WTC11 (cell line): Measurements from ENCODE around the gene FUCA1.

Experiments used
- CREB1 ChIP-seq: sonication (generic); formaldehyde crosslinking; IDR thresholded peaks from 2 replicates; pipeline ENCODE4 v1.8.0; 2023; ENCODE audit warnings: mild to moderate bottlenecking, missing genetic modification reagents
- ESRRA ChIP-seq: sonication (generic); formaldehyde crosslinking; IDR thresholded peaks from 2 replicates; pipeline ENCODE4 v1.8.1; 2022; ENCODE audit warnings: mild to moderate bottlenecking, missing genetic modification reagents, borderline replicate concordance
- FOXJ3 ChIP-seq: sonication (generic); formaldehyde crosslinking; IDR thresholded peaks from 2 replicates; pipeline ENCODE4 v1.9.0; 2021; ENCODE audit warnings: missing genetic modification reagents, mild to moderate bottlenecking, borderline replicate concordance
- FOXP1 ChIP-seq: sonication (generic); formaldehyde crosslinking; IDR thresholded peaks from 2 replicates; pipeline ENCODE4 v1.8.0; 2022; ENCODE audit warnings: missing genetic modification reagents, mild to moderate bottlenecking, moderate library complexity, borderline replicate concordance
- NR1H2 ChIP-seq: sonication (generic); formaldehyde crosslinking; IDR thresholded peaks from 2 replicates; pipeline ENCODE4 v1.9.0; 2021; ENCODE audit warnings: mild to moderate bottlenecking, moderate library complexity, missing genetic modification reagents
- SP1 ChIP-seq: sonication (generic); formaldehyde crosslinking; conservative IDR thresholded peaks from 2 replicates; pipeline ENCODE4 v1.8.1; 2022; ENCODE audit warnings: missing genetic modification reagents
- TCF7 ChIP-seq: sonication (generic); formaldehyde crosslinking; IDR thresholded peaks from 2 replicates; pipeline ENCODE4 v1.8.0; 2022; ENCODE audit warnings: mild to moderate bottlenecking, low read depth, missing genetic modification reagents, moderate library complexity
- ZBTB21 ChIP-seq: sonication (generic); formaldehyde crosslinking; IDR thresholded peaks from 2 replicates; pipeline ENCODE4 v1.8.1; 2023; ENCODE audit warnings: mild to moderate bottlenecking, missing genetic modification reagents, borderline replicate concordance
- TF ChIP-seq, protein P1 (sequence below): fragments of 200-600 bp; IDR thresholded peaks from 2 replicates; pipeline ENCODE4 v1.8.0; 2022; ENCODE audit warnings: antibody characterized with exemption
- TF ChIP-seq, protein P2 (sequence below): fragments of 250-450 bp; sonication (Bioruptor Pico); IDR thresholded peaks from 2 replicates; pipeline ENCODE4 v1.8.0; 2021; ENCODE audit warnings: mild to moderate bottlenecking
- TF ChIP-seq, protein P3 (sequence below): sonication (generic); formaldehyde crosslinking; IDR thresholded peaks from 2 replicates; pipeline ENCODE4 v1.8.1; 2022; ENCODE audit warnings: low read depth, mild to moderate bottlenecking, moderate library complexity, missing genetic modification reagents, borderline replicate concordance
- TF ChIP-seq, protein P4 (sequence below): sonication (generic); formaldehyde crosslinking; IDR thresholded peaks from 2 replicates; pipeline ENCODE4 v1.8.0; 2023; ENCODE audit warnings: missing genetic modification reagents
- TF ChIP-seq, protein P5 (sequence below): sonication (generic); formaldehyde crosslinking; IDR thresholded peaks from 2 replicates; pipeline ENCODE4 v1.8.0; 2022; ENCODE audit warnings: missing genetic modification reagents

DNA sequence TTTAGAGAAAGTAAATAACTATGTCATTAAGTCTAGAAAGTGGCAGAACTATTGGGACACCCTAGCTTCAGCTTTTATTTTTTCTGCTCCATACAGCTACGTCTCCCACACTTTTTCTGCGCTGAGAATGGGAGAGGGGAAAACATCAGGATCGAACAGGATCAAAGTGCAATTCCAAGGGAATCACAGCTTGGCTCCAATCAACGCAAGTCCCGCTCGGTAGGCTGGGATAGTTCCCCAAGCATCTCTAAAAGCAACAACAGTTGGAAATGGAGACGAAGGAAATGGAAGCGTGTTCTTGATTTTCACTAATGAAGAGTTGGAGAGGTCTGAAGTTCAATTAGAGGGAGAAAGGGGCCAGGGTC, 43.4 kb downstream of the FUCA1 start:
- TF ChIP-seq, protein P1, sequence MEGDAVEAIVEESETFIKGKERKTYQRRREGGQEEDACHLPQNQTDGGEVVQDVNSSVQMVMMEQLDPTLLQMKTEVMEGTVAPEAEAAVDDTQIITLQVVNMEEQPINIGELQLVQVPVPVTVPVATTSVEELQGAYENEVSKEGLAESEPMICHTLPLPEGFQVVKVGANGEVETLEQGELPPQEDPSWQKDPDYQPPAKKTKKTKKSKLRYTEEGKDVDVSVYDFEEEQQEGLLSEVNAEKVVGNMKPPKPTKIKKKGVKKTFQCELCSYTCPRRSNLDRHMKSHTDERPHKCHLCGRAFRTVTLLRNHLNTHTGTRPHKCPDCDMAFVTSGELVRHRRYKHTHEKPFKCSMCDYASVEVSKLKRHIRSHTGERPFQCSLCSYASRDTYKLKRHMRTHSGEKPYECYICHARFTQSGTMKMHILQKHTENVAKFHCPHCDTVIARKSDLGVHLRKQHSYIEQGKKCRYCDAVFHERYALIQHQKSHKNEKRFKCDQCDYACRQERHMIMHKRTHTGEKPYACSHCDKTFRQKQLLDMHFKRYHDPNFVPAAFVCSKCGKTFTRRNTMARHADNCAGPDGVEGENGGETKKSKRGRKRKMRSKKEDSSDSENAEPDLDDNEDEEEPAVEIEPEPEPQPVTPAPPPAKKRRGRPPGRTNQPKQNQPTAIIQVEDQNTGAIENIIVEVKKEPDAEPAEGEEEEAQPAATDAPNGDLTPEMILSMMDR = no peak
- TF ChIP-seq, protein P2, sequence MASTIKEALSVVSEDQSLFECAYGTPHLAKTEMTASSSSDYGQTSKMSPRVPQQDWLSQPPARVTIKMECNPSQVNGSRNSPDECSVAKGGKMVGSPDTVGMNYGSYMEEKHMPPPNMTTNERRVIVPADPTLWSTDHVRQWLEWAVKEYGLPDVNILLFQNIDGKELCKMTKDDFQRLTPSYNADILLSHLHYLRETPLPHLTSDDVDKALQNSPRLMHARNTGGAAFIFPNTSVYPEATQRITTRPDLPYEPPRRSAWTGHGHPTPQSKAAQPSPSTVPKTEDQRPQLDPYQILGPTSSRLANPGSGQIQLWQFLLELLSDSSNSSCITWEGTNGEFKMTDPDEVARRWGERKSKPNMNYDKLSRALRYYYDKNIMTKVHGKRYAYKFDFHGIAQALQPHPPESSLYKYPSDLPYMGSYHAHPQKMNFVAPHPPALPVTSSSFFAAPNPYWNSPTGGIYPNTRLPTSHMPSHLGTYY (CRISPR knock-in tag) = no peak
- TF ChIP-seq, protein P3, sequence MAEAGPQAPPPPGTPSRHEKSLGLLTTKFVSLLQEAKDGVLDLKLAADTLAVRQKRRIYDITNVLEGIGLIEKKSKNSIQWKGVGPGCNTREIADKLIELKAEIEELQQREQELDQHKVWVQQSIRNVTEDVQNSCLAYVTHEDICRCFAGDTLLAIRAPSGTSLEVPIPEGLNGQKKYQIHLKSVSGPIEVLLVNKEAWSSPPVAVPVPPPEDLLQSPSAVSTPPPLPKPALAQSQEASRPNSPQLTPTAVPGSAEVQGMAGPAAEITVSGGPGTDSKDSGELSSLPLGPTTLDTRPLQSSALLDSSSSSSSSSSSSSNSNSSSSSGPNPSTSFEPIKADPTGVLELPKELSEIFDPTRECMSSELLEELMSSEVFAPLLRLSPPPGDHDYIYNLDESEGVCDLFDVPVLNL (CRISPR knock-in tag) = no peak
- TF ChIP-seq SP1 (CRISPR knock-in tag) (no peak), TCF7 (CRISPR knock-in tag) (no peak), ZBTB21 (CRISPR knock-in tag) (no peak), ESRRA (CRISPR knock-in tag) (no peak), NR1H2 (CRISPR knock-in tag) (no peak), CREB1 (CRISPR knock-in tag) (no peak), FOXJ3 (CRISPR knock-in tag) (no peak), FOXP1 (CRISPR knock-in tag) (no peak)
- TF ChIP-seq, protein P4, sequence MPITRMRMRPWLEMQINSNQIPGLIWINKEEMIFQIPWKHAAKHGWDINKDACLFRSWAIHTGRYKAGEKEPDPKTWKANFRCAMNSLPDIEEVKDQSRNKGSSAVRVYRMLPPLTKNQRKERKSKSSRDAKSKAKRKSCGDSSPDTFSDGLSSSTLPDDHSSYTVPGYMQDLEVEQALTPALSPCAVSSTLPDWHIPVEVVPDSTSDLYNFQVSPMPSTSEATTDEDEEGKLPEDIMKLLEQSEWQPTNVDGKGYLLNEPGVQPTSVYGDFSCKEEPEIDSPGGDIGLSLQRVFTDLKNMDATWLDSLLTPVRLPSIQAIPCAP = no peak
- TF ChIP-seq, protein P5, sequence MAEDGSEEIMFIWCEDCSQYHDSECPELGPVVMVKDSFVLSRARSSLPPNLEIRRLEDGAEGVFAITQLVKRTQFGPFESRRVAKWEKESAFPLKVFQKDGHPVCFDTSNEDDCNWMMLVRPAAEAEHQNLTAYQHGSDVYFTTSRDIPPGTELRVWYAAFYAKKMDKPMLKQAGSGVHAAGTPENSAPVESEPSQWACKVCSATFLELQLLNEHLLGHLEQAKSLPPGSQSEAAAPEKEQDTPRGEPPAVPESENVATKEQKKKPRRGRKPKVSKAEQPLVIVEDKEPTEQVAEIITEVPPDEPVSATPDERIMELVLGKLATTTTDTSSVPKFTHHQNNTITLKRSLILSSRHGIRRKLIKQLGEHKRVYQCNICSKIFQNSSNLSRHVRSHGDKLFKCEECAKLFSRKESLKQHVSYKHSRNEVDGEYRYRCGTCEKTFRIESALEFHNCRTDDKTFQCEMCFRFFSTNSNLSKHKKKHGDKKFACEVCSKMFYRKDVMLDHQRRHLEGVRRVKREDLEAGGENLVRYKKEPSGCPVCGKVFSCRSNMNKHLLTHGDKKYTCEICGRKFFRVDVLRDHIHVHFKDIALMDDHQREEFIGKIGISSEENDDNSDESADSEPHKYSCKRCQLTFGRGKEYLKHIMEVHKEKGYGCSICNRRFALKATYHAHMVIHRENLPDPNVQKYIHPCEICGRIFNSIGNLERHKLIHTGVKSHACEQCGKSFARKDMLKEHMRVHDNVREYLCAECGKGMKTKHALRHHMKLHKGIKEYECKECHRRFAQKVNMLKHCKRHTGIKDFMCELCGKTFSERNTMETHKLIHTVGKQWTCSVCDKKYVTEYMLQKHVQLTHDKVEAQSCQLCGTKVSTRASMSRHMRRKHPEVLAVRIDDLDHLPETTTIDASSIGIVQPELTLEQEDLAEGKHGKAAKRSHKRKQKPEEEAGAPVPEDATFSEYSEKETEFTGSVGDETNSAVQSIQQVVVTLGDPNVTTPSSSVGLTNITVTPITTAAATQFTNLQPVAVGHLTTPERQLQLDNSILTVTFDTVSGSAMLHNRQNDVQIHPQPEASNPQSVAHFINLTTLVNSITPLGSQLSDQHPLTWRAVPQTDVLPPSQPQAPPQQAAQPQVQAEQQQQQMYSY (CRISPR knock-in tag) = no peak
